ACC112 (cell line): Measurements from ENCODE around the gene DNAH2.
A peak's percentile ranks its signal among the peaks of the same experiment; 100 is the strongest.

ENCODE experiments used
- H2AFZ ChIP-seq: fragments of 200-600 bp; sonication (generic); one replicate; pipeline ENCODE4 v1.6.0; 2017; ENCODE audit warnings: antibody characterized with exemption, low read length; ENCODE audit not compliant: unreplicated experiment
- H3K27ac ChIP-seq: fragments of 200-600 bp; sonication (generic); 2 replicates; pipeline ENCODE4 v1.5.1; 2014; ENCODE audit warnings: low read depth, mild to moderate bottlenecking, antibody characterized with exemption, low read length, moderate library complexity
- H3K27me3 ChIP-seq: fragments of 200-600 bp; sonication (generic); 2 replicates; pipeline ENCODE4 v1.6.1; 2014; ENCODE audit warnings: mild to moderate bottlenecking, antibody characterized with exemption, low read length, moderate library complexity, mixed read lengths; ENCODE audit not compliant: insufficient read depth
- H3K36me3 ChIP-seq: fragments of 200-600 bp; sonication (generic); 2 replicates; pipeline ENCODE4 v1.6.1; 2016; ENCODE audit warnings: mild to moderate bottlenecking, antibody characterized with exemption, low read length, moderate library complexity, mixed read lengths; ENCODE audit not compliant: insufficient read depth
- H3K4me1 ChIP-seq: fragments of 200-600 bp; sonication (generic); one replicate; pipeline ENCODE4 v1.6.1; 2016; ENCODE audit warnings: low read length, mixed read lengths; ENCODE audit not compliant: insufficient read depth, unreplicated experiment, control insufficient read depth
- H3K4me3 ChIP-seq: fragments of 200-600 bp; sonication (generic); 2 replicates; pipeline ENCODE4 v1.5.1; 2014; ENCODE audit warnings: mild to moderate bottlenecking, low read depth, low read length
- H3K79me2 ChIP-seq: fragments of 200-600 bp; sonication (generic); one replicate; pipeline ENCODE4 v1.6.0; 2016; ENCODE audit warnings: low read length; ENCODE audit not compliant: control insufficient read depth, unreplicated experiment, insufficient read depth

DNAH2 gene

GRCh38 chr17:7712111-7712771 is 5.3 kb upstream of the DNAH2 start:
- Histone ChIP-seq H3K27me3 (peaks cover 20% of the 10 kb centered on the region), H2AFZ (no peak overlapping the region), H3K4me1 (no peaks in the 10 kb centered on the region), H3K4me3 (no peak overlapping the region), H3K79me2 (no peaks in the 10 kb centered on the region), H3K27ac (no peak overlapping the region), H3K36me3 (no peaks in the 10 kb centered on the region)

GRCh38 chr17:7713782-7714181 is 3.8 kb upstream of the DNAH2 start:
- no peak overlapping the region for H3K27ac ChIP-seq
- H3K4me3 ChIP-seq = no peak overlapping the region
- H3K27me3 ChIP-seq = peaks cover 27% of the 10 kb centered on the region
- H3K79me2 ChIP-seq = no peaks in the 10 kb centered on the region
- H3K36me3 ChIP-seq = no peaks in the 10 kb centered on the region
- no peaks in the 10 kb centered on the region for H3K4me1 ChIP-seq
- H2AFZ ChIP-seq = no peak overlapping the region

- H3K27ac ChIP-seq = no peak overlapping the region
- no peaks in the 10 kb centered on the region for H3K4me1 ChIP-seq
- peaks cover 35% of the 10 kb centered on the region for H3K27me3 ChIP-seq
- no peak overlapping the region for H2AFZ ChIP-seq
- H3K36me3 ChIP-seq = no peaks in the 10 kb centered on the region
- no peak overlapping the region for H3K4me3 ChIP-seq
- no peaks in the 10 kb centered on the region for H3K79me2 ChIP-seq
Observed at GRCh38 chr17:7714721-7715594, 2.6 kb upstream of the DNAH2 start.

GRCh38 chr17:7715936-7716886 is 1.3 kb upstream of the DNAH2 start:
- H3K4me3 ChIP-seq = peak overlapping the region; percentile 86
- H3K27ac ChIP-seq = no peak overlapping the region

GRCh38 chr17:7717756-7718350 is 309 bp downstream of the DNAH2 start:
- Histone ChIP-seq H3K4me3 (peak overlapping the region; percentile 86), H3K79me2 (no peaks in the 10 kb centered on the region), H3K27ac (no peak overlapping the region), H2AFZ (peak overlapping the region; percentile 51), H3K27me3 (peaks cover 31% of the 10 kb centered on the region), H3K4me1 (no peaks in the 10 kb centered on the region), H3K36me3 (no peaks in the 10 kb centered on the region)

More at GRCh38 chr17:7715936-7716886, 1.3 kb upstream of the DNAH2 start:
- Histone ChIP-seq H3K36me3 (no peaks in the 10 kb centered on the region), H3K79me2 (no peaks in the 10 kb centered on the region), H3K27me3 (peaks cover 40% of the 10 kb centered on the region), H3K4me1 (no peaks in the 10 kb centered on the region), H2AFZ (peak overlapping the region; percentile 51)

GRCh38 chr17:7719661-7720060 is 2.1 kb downstream of the DNAH2 start:
- Histone ChIP-seq H2AFZ (no peak overlapping the region), H3K79me2 (no peaks in the 10 kb centered on the region), H3K27me3 (peaks cover 42% of the 10 kb centered on the region), H3K36me3 (no peaks in the 10 kb centered on the region), H3K27ac (no peak overlapping the region), H3K4me1 (no peaks in the 10 kb centered on the region), H3K4me3 (no peak overlapping the region)

GRCh38 chr17:7720125-7720524 is 2.6 kb downstream of the DNAH2 start:
- no peak overlapping the region for H2AFZ ChIP-seq
- no peak overlapping the region for H3K27ac ChIP-seq
- H3K36me3 ChIP-seq = no peaks in the 10 kb centered on the region
- H3K27me3 ChIP-seq = peaks cover 42% of the 10 kb centered on the region
- H3K4me1 ChIP-seq = no peaks in the 10 kb centered on the region
- no peaks in the 10 kb centered on the region for H3K79me2 ChIP-seq
- H3K4me3 ChIP-seq = no peak overlapping the region

GRCh38 chr17:7721612-7722011 is 4.1 kb downstream of the DNAH2 start:
- Histone ChIP-seq H3K27ac (no peak overlapping the region), H3K27me3 (peaks cover 42% of the 10 kb centered on the region), H3K4me3 (no peak overlapping the region), H3K4me1 (no peaks in the 10 kb centered on the region), H3K79me2 (no peaks in the 10 kb centered on the region), H3K36me3 (no peaks in the 10 kb centered on the region), H2AFZ (no peak overlapping the region)

- Histone ChIP-seq H3K27ac (no peak overlapping the region), H3K27me3 (peaks cover 12% of the 10 kb centered on the region), H3K36me3 (no peaks in the 10 kb centered on the region), H3K79me2 (no peaks in the 10 kb centered on the region), H2AFZ (no peak overlapping the region), H3K4me1 (no peaks in the 10 kb centered on the region), H3K4me3 (no peak overlapping the region)
Observed at GRCh38 chr17:7727886-7728285, 10.3 kb downstream of the DNAH2 start.

GRCh38 chr17:7729816-7730215 is 12.3 kb downstream of the DNAH2 start:
- no peaks in the 10 kb centered on the region for H3K79me2 ChIP-seq
- no peaks in the 10 kb centered on the region for H3K36me3 ChIP-seq
- H3K27ac ChIP-seq = no peak overlapping the region
- no peak overlapping the region for H3K4me3 ChIP-seq
- H2AFZ ChIP-seq = no peak overlapping the region
- peaks cover 9% of the 10 kb centered on the region; the same call in 1 of the 2 replicates for H3K27me3 ChIP-seq
- H3K4me1 ChIP-seq = no peaks in the 10 kb centered on the region
